GM12872 (cell line): ENCODE data around the gene MRGPRD.

Experiments used
- TF ChIP-seq, protein P1 (sequence below): IDR thresholded peaks from 3 replicates; pipeline ENCODE4 v1.5.1; 2011; ENCODE audit warnings: low read depth, mild to moderate bottlenecking, low read length, moderate library complexity; ENCODE audit not compliant: insufficient read depth

MRGPRD gene

GRCh38 chr11:69014898-69015549, 34.2 kb upstream of the MRGPRD start:
- TF ChIP-seq, protein P1, sequence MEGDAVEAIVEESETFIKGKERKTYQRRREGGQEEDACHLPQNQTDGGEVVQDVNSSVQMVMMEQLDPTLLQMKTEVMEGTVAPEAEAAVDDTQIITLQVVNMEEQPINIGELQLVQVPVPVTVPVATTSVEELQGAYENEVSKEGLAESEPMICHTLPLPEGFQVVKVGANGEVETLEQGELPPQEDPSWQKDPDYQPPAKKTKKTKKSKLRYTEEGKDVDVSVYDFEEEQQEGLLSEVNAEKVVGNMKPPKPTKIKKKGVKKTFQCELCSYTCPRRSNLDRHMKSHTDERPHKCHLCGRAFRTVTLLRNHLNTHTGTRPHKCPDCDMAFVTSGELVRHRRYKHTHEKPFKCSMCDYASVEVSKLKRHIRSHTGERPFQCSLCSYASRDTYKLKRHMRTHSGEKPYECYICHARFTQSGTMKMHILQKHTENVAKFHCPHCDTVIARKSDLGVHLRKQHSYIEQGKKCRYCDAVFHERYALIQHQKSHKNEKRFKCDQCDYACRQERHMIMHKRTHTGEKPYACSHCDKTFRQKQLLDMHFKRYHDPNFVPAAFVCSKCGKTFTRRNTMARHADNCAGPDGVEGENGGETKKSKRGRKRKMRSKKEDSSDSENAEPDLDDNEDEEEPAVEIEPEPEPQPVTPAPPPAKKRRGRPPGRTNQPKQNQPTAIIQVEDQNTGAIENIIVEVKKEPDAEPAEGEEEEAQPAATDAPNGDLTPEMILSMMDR: no peak

DNA sequence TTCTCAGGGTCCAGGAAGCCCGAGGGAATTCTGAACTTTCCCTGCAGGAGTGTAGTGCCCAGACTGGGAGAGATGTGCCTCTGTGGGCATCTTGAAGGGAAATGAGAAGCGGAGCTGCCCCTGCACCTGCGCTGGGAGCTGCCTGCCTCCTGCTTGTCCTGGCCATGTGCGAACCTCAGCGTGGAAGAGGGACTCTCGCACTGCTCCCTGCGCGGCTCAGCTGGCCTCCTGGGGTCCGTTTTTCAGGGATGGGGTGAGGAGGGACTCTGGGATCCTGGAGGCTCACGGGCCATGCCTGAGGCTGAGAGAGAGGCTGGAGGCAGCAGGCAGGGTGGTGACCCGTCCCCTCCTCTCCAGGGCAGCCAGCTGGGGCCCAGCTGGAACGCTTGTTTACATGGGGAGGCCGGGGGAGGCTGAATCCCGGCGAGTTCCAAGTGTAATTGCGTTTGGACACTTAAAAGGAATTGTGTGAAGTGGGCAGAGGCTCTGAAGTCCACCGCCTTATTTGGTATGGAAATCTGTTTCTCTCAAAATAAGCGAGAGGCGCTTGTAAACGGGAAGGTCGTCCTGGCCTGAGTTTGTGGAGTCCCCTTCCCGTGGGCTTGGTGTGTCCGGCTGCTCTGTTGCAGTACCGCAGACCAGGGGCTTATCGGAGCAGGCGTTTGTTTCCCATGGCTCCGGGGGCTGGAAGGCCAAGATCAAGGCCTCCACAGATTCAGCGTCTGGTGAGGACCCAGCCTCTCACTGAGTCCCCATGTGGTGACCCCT, 33.5 kb upstream of the MRGPRD start:
- TF ChIP-seq, protein P1: no peak

DNA sequence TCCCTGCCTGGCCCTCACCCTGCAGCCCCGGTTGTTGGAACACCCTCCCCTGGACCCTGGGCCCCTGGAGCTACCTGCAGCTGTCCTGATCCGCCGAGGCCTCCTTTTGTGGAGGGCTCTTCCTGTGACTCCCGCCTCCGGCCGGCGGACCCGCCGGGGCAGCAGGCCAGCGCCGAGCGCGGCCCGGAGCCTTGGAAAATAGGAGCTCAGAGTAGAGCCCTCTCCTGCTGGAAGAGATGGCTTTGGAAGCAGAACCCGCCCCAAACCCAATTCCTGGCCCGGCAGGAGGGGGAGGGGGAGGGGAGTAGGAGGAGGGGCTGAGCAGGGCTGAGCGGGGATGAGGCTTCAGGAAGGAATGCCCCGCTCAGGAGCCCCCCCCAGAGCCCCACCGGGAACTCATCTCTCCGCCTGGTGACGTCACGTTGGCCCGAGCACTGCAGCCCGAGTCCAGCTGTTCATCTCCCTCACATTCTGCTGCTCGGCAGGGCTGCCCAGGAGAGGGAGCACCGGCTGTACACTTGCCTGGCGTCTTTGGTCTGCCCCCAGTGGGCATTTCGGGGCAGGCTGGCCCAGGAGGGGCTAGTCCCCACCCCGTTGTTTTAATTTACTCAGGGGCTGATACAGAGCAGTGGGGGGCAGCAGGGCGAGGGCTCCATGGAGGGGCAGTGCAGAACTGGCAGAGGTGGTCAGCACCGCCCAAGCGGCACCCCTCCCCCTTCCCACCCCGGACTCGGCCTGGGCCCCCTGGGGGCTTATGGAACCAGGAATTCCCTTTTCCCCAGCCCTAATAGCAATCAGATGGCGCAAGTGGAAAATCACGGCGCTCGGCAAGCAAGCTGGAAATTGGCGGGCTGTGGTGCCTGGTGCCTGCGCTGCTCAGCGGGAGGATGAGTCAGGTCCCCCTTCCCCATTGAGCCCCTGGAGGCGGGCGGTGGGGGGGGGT, 32.5 kb upstream of the MRGPRD start, which contains the start of gene MRGPRF:
TSS of gene MRGPRF (minus strand) at position 238 of the 943 bp plus-strand sequence. CDS start 3,345 bp downstream, outside the sequence.
- TF ChIP-seq, protein P1: 0 out of 3 replicates have a peak, but pooled peaks have one; percentile 6

- TF ChIP-seq, protein P1: no peak
Observed at GRCh38 chr11:69012092-69013008, 31.6 kb upstream of the MRGPRD start.

DNA sequence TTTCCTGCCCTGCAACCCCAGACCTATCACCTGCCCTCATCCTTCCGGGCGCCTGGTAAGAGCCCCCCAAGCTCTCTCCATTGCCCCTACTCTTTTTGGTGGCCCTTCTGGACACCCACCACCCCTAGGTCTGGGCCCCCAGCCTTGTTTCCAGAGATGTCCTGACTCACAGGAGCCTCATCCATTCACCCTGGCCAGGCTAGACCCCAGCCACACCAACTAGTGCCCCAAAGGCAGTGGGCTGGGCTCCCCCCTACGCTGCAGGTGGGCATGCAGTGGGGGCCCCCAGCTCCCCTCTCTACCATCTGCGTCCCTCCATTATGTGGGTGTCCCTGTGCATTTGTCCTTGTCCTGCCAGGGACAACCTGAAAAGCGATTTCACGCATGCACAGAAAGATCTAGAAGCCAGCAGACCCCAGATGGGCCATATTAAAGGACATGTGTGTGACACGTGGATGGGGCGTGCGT, 30.9 kb upstream of the MRGPRD start:
- TF ChIP-seq, protein P1: no peak

- TF ChIP-seq, protein P1: no peak
Observed at GRCh38 chr11:69010964-69011623, 30.3 kb upstream of the MRGPRD start.
